Bone marrow (tissue), 2 donors: Measurements from ENCODE around the gene NEUROD6.

Source experiments
- DNase-seq, 2 donors: peaks; one replicate each; lab custom pipeline; 2025; lab: John Stamatoyannopoulos, UW

The NEUROD6 gene

DNA sequence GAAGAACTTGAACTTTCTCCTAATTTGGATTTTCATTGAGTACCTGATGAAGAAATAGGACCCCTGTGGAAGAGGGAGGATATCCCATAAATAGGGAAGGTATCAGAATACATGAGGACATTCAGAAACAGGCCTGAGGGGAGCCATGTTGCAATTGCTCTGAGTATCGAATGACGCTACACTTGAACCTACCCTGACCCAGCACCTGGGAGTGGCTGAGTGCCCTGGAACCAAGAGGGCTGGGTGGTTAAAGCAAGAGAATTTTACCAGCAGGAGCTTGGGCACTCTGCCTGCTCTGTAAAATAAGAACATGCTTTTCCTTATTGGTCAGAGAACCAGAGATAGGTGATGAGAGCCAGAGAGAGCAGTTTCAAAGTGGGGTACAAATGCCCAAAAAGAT is 7.2 kb downstream of the NEUROD6 start:
- no peak for DNase-seq

DNA sequence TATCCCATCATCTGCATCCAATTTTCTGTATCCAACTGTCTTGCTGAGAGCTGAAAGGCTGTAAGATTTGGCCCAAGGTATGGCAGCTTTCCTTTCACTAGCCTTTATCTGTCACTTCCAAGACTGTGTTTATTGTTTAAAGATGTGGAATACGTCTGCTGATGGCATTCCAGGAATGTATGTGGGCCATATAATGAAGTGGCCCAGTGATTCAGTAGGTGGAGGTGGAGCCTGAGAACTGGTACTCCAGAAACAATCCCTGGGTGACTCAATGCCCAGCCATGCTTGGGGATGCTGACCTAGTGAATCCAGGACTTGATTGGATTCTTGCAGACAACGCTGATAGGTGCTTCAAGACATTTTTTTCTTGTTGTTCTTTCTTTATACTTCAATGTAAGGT is 13.5 kb downstream of the NEUROD6 start:
- no peak for DNase-seq

- no peak for DNase-seq
Observed at GRCh38 chr7:31326416-31326815, 14.1 kb downstream of the NEUROD6 start.

DNA sequence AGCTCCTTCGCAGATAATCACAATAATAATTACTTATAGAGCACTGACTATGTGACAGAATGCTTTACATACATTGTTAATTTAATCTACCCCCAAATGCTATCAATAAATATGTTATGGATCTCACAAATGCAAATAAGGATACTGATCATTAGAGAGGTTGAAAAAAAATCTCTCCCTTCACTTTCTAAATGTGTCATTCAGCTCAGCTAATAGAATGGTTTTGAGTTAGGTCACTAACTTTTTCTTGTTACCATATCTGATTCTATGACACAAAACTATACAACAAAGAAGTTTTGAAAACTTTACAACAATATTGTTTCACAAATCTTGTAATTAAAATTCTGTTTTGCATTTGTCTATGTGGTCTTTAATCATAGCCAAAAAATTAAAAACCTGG is 17.4 kb downstream of the NEUROD6 start:
- DNase-seq: no peak

- DNase-seq: no peak
Observed at GRCh38 chr7:31320675-31321074, 19.9 kb downstream of the NEUROD6 start.

- DNase-seq: no peak
Observed at GRCh38 chr7:31318313-31318712, 22.2 kb downstream of the NEUROD6 start.

DNA sequence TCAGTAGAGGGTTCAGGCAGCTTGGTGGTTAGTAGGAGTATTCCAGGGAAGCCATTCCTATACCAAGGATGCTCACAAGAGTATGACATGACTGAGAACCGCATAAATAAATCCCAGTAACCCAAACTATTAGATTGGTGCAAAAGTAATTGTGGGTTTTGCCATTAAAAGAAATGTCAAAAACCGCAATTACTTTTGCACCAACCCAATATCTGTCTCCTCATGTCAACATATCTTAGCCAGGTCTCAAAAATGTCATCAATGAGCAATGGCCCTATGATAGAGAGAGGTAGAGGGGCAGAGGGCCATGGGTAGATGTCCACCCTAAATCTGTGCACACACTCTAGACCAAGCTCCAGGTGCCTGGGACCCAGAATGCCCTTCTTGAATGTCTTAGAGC is 23.6 kb downstream of the NEUROD6 start:
- no peak for DNase-seq

DNA sequence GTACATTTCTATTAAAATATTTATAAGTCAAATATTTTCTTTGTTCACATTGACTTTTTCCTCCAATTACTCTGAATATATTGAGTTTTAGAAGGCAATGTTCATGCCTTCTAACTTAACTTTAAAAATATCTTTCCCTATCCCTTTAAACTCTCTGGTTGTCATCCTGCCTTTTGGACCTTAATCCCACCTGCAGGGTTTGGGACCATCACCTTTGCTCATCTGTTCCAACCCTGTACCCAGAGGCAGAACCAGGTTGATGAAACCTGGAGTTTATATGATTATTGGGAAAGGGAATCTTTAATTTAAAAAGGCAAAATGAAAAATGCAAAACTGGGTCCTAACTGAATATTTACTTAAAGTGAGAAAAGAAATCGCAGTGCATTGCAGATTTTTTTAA is 24.8 kb downstream of the NEUROD6 start:
- DNase-seq: no peak

- DNase-seq: no peak
Observed at GRCh38 chr7:31314781-31315180, 25.7 kb downstream of the NEUROD6 start.

DNA sequence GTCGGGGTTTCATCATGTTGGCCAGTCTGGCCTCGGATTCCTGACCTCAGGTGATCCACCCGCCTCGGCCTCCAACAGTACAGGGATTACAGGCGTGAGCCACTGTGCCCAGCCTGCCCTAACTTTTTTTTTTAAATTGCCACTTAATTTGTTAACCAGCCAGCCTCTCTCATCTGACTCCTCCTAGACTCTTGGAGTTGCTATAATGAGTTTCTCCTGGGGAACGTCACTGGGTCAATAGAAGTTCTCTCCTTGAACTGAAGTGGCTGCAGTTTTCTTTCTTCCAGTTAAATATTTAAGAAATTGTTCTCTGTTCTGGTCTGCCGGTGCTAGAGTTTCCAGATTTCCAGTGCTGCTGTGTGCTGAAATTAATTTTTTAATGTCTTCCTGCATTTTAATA is 27.6 kb downstream of the NEUROD6 start:
- DNase-seq: no peak

DNA sequence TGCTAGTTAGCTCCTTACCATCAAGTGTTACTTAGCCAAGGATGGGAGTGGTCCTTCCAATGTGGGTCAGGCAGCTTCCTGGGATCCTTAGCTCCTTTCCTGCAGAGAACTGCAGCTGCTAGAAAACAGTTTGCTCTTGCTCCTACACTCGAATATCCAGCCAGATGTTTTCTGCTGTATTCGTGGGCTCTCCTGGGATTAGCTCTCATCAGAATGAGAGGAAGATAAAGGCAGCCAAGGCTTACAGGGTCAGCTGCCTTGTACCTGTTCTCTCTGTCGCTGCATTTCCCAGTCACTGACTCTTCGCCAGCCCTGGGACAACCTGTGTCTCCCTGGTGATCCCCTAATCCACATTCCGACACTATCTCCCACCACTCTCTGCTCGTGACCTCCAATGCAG is 29.0 kb downstream of the NEUROD6 start:
- DNase-seq: no peak

- no peak for DNase-seq
Observed at GRCh38 chr7:31310321-31310935, 30.1 kb downstream of the NEUROD6 start.

- DNase-seq: no peak
Observed at GRCh38 chr7:31309407-31309806, 31.1 kb downstream of the NEUROD6 start.

- DNase-seq: no peak
Observed at GRCh38 chr7:31308652-31309051, 31.9 kb downstream of the NEUROD6 start.

DNA sequence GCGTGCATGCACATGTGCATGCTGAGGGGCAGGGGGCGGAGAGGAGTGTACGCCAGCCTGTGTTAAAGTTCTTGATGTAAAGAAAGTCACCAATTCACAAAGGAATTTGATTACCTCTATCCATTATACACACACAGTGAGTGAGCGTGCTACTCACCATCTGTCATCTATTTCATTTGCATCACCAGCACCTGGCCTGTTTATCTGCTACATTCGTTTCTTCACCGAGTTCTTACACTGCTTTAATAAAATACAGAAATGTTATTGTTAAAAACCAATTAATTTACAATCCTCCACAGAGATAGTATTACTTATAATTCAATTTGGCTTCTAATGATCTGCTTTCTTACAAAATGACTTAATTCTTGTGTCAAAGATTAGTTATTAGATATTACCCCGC is 32.6 kb downstream of the NEUROD6 start:
- no peak for DNase-seq

GRCh38 chr7:31305260-31305659 is 35.3 kb downstream of the NEUROD6 start:
- DNase-seq: no peak

DNA sequence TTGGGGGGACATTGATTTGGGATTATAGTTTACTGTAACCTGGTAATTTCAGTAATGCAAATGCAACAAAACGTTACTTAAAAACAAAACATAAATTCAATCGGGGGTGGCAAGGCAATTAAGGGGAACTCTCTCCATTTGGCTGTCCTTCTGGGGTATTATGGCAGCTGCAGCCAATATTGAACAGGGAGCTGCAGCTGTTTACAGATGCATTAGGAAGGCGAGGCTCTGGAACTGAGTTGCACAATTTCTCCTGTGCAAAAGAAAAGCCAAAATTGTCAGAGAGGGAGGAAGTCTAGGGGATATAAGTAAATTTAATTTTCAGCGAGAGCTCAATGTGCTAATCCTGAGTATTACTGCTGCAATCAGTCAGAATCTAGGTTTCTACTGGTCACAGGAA is 36.1 kb downstream of the NEUROD6 start:
- DNase-seq: no peak

GRCh38 chr7:31302356-31302755 is 38.2 kb downstream of the NEUROD6 start:
- DNase-seq: no peak

DNA sequence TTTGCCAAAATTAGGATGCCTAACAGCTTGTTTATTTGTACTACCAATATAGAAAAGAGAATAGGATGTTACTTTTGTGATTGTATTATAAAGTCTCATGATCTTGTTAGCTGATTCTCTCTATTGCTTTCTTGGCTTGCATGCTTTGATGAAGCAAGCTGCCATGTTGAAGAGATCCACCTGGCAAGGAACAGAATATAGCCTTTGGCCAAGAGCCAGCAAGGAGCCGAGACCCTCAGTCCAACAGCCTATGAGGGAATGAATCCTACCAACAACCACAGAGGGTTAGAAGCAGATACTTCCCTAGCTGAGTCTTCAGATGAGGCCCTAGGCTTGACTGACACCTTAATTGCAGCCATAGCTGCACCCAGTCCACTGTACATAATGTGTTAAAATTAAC is 41.2 kb downstream of the NEUROD6 start:
- no peak for DNase-seq

GRCh38 chr7:31290601-31291000 is 49.9 kb downstream of the NEUROD6 start:
- DNase-seq: no peak
